Measurements from ENCODE around the gene USP12.
A peak's percentile ranks its signal among the peaks of the same experiment; 100 is the strongest.

USP12 gene

DNA sequence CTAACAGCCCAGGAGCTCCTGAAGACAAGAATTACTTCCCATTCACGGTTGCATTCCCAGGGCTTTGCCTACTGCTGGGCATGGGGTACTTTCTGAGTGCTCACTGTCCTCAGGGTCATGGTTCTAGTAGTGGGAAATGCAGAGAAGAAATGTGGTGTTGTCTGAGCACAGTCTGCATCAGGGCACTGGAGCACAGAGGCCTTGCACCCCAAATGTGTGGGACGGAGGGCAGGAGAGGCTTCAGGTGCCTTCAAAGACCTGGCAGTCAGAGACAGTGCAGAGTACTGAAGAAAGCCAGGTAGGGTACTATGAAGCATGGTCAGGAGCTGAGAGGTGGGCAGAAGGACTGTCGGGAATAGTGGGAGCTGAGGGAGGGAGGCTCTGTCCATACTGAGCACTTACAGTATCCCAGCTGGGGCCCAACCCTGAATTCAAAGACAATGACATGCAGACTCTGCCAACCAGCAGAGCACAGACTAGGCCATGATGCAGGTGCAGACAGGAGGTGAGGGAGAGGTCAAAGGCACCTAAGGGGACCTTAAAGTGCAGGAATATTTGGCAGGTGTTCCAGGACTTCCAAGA is 144.4 kb downstream of the USP12 start:
- DNase-seq: no peak

DNA sequence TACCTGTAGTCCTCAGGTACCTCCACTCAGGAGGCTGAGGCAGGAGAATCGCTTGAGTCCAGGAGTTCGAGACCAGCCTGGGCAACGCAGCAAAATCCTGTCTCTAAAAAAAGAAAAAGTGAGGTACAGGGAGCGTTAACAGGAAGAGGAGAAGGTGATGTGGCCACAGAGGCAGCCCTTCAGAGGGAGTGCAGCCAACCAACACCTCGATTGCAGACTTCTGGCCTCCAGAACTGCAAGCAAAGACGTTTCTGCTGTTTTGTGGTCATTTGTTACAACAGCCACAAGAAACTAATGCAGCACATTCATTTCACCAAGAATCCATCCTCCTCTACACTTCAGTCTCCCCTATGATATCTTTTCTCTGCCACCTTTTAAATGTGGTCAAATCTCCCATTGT is 145.2 kb downstream of the USP12 start:
- DNase-seq: no peak

DNA sequence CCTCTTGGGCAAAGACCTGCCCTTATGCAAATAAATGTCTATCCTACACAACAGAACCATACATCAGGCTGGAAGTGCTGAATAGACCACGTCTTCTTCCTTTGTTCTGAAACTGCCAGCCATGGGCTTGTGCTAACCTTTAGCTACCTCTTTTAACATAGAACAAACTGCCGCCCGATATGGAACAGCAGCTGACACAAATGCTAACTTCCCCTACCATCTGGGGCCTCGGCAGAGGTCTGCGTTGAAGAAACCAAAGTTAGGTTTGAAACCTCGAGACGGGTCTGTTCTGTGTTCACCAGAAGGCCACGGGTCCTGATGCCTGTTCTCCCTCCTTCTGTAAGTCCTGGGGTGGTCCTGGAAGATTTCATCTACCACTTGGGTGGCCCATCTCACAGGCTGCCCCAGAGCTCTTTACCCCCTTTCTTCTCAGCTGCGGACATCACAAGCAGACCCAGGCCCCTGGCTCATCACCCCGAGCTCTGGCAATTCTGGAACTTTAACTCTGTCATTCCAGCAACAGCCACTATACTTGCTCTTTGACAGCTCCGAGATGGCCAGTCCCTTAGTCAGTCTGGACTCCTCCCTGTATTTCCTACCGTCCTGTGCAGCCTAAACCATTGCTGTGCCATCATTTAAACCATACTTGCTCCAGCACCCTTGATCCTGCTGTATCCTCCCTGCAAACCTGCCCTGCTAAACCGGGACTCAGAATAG is 146.7 kb downstream of the USP12 start:
- DNase-seq: no peak

DNA sequence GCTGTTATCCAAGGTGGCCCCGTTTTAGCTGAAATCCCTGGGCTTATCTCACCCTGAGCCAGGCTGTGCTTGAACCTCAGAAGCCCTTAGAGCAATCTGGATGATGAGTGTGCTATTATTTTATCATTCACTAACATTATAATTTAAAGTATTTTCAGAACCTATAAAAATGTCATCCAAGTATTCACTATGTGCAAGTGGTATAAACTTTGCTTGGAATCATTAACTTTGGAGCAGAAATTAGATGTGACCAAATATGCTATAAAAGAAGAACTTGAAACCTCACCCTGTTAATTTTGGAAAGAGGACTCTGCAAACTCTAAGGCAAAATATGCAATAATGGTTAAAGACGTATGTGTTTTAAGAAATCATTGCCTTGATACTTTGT is 147.5 kb downstream of the USP12 start:
- no peak for DNase-seq

DNA sequence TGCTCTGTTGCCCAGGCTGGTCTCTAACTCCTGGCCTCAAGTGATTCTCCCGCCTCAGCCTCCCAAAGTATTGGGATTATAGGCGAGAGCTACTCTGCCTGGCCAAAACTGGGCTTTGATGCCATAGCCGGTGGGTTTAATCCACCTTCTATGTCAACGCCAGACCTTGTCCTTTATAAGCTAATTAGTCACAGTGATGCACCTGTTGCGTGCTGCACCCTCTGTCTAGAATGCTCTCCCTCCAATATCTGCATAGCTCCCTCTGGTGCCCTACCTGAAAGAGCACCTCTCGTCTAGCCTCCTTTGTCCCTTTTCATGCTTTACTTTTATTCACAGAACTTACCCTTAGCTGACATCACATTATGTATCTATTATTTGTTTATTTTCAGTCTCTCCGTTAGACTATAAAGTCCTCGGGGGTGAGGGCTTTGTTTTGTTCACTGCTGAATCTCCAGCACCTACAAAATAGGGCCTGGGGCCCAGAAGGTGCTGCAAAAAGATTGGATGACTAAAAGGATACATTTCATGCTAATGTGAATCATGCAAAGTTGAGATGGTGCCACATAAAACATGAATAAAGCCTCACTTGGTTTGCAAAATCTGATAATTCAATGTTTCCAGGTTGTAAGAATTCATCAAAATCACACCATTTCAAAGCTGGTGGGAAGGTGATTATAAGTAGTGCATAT is 148.1 kb downstream of the USP12 start:
- no peak for DNase-seq

DNA sequence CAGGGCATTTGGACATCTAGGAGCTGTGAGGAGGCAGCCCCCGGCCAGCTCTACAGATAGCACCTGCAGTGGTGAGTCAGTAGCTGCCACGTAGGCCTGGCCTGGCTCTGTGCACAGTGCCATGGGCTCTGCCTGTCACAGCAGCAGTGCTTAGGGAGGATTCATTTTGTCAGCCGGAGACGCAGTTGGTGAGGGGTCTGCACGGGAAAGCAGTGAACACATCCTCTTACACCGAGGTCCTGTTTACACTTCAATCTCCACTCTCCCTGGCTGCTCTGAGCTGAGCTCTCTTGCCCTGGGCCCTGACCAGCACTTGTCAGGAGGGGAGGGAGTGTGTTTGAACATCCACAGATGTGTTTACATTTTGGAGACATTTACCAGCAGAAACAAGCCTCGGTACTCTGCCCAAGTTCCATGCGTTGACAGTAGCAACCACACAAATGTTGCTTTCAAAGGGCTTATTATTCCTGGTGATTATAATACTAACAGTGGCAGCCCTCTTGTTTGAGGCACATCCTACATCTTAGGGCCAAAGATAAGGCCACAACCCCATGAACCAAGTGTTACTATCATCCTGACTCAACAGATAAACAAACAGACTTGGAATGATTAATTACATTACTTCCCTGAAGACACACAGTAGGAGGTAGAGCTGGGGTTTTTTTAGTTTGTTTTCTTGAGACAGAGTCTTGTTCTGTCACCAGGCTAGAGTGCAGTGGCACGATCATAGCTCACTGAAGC is 148.9 kb downstream of the USP12 start:
- DNase-seq: no peak

DNA sequence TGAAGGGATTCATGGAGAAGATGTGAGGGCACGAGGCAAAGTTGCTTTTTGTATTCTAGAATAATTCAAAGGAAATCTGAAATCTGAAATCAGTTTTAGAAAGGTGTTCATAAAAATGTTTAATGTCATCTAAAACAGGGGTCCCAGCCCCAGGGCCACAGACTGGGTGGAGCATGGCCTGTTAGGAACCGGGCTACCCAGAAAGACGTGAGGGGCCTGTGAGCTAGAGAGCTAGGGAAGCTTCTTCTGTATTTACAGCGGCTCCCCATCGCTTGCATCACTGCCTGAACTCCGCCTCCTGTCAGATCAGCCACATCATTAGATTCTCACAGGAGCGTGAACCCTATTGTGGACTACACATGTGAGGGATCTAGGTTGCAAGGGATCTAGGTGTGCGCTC is 151.2 kb downstream of the USP12 start:
- DNase-seq: no peak

DNA sequence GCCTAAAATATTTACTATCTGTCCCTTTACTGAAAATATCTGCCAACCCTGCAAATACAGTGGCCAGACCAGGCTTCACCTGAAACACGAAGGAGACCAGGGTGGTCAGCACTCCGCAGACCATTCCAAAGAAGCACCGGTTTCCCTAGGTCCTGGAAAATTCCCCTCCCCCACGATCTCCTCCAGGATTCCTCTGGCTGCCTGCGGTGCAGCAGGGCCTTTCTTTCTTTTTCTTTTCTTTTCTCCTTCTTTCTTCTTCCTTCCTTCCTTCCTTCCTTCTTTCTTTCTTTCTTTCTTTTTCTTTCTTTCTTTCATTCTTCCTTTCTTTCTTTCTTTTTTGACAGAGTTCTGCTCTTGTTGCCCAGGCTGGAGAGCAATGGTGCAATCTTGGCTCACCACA is 152.7 kb downstream of the USP12 start:
- DNase-seq: no peak

DNA sequence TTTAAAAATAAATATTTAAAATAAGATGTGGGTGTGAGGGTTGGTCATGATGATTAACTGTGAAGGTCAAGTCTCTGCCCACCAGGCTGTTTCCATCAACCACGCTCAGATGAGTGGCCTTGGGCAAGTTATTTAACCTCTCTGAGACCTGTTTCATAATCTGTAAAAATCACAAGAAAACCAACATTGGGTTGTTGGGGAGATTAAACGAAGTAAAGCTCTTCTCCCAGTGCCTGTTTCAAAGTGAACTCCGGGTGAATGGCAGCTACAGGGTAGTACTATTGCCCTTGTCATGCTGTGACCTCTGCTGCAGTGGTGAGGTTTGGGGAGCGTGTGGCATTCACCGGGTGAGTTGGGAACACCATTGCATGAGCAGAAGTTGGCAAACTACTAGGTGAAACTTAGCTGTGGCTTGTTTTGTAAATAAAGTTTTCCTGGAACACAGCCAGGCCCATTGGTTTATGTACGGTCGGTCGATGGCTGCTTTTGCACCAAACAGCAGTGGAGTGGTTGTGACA is 153.2 kb downstream of the USP12 start:
- DNase-seq: no peak

DNA sequence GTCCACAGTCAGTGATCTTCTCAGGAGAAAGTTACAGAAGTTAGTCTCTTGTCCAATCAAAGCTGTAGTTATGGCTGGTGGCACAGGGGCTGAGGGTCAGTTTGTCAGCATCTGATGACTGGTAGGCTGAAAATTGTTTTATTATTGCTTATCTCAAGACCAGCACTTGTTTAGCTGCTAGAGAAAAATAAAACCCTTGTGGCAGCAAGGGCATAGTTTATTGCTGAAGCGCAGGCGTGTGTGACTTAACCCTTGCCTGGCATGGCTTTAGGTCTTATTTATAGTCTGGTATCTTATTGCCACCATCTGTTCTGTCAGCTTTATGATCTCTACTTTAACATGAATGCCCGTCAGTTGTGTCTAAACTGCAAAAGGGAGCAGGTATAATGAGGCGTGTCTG is 154.7 kb downstream of the USP12 start:
- peak; percentile 90 for DNase-seq
